DOHH2 (cell line): ENCODE data around the gene FUT2.

ENCODE experiments used
- EZH2phosphoT487 ChIP-seq: fragments of 200-600 bp; sonication (generic); IDR thresholded peaks from 2 replicates; pipeline ENCODE4 v1.6.1; 2017; ENCODE audit warnings: borderline replicate concordance, mild to moderate bottlenecking, antibody characterized with exemption, low read length, moderate library complexity, mixed read lengths
- TF ChIP-seq, protein P1 (sequence below): fragments of 200-600 bp; sonication (generic); IDR thresholded peaks from one replicate; pipeline ENCODE4 v1.5.1; 2014; ENCODE audit warnings: antibody characterized with exemption, mild to moderate bottlenecking, low read depth, low read length; ENCODE audit not compliant: poor library complexity, severe bottlenecking

DNA sequence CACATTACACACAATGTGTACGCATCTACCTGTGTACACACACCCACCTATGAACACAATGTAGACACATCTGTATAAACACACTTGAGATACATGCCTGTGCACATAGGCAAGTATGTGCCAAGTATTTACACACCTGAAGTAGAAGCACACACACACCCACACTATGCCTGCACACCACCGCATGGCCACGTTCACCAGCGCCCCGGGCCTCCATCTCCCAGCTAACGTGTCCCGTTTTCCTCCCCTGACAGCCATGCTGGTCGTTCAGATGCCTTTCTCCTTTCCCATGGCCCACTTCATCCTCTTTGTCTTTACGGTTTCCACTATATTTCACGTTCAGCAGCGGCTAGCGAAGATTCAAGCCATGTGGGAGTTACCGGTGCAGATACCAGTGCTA, 6.9 kb downstream of the FUT2 start:
- TF ChIP-seq, protein P1, sequence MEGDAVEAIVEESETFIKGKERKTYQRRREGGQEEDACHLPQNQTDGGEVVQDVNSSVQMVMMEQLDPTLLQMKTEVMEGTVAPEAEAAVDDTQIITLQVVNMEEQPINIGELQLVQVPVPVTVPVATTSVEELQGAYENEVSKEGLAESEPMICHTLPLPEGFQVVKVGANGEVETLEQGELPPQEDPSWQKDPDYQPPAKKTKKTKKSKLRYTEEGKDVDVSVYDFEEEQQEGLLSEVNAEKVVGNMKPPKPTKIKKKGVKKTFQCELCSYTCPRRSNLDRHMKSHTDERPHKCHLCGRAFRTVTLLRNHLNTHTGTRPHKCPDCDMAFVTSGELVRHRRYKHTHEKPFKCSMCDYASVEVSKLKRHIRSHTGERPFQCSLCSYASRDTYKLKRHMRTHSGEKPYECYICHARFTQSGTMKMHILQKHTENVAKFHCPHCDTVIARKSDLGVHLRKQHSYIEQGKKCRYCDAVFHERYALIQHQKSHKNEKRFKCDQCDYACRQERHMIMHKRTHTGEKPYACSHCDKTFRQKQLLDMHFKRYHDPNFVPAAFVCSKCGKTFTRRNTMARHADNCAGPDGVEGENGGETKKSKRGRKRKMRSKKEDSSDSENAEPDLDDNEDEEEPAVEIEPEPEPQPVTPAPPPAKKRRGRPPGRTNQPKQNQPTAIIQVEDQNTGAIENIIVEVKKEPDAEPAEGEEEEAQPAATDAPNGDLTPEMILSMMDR = no peak
- TF ChIP-seq EZH2phosphoT487 = no peak
